GM13977 (cell line): ENCODE data around the gene GNGT2.

ENCODE experiments used
- DNase-seq: peaks from one replicate; pipeline ENCODE4 v3.0.0; 2012; ENCODE audit warnings: low spot score
- CTCF ChIP-seq: IDR thresholded peaks from 2 replicates; pipeline ENCODE4 v1.5.1; 2012; ENCODE audit warnings: mild to moderate bottlenecking, control low read depth; ENCODE audit not compliant: insufficient read depth; ENCODE audit errors: extremely low read depth, missing control alignments
- in situ Hi-C: fragments of 300-500 bp; cut with MboI; formaldehyde crosslinking; loops from one replicate; pipeline ENCODE4 v1.12.0; 2022; ENCODE audit warnings: low sequenced_read_pairs, low pct_unique_long_range_greater_than_20kb, mixed read lengths, inconsistent platforms; ENCODE audit not compliant: unreplicated experiment

Gene GNGT2

GRCh38 chr17:49218941-49219913 lies 8.9 kb upstream of the GNGT2 start:
- in situ Hi-C loops, result no loop called here
- TF ChIP-seq CTCF, result peak; percentile 52
- peak; percentile 78 for DNase-seq

- peak; percentile 92 for DNase-seq
Measured at GRCh38 chr17:49217651-49218413, 7.5 kb upstream of the GNGT2 start.

GRCh38 chr17:49216953-49217650 lies 6.7 kb upstream of the GNGT2 start:
- no peak for TF ChIP-seq CTCF
- no peak for DNase-seq
- in situ Hi-C loops, result no loop called here

More at GRCh38 chr17:49217651-49218413, 7.5 kb upstream of the GNGT2 start:
- in situ Hi-C loops, result no loop called here
- no peak for TF ChIP-seq CTCF

GRCh38 chr17:49216482-49216881 lies 6.1 kb upstream of the GNGT2 start:
- TF ChIP-seq CTCF, result no peak
- in situ Hi-C loops, result no loop called here

GRCh38 chr17:49214676-49215360 lies 4.4 kb upstream of the GNGT2 start:
- TF ChIP-seq CTCF, result no peak
- in situ Hi-C loops, result no loop called here
- peak; percentile 55 for DNase-seq

More at GRCh38 chr17:49216482-49216881, 6.1 kb upstream of the GNGT2 start:
- no peak for DNase-seq
